ENCODE data around the gene PTF1A.
"Not testable (repeated sequence)": the region's sequence is repeated elsewhere in the genome, so short reads cannot be mapped to it uniquely, and the experiment has no call there.

PTF1A gene

GRCh38 chr10:23205972-23206642, 14.0 kb downstream of the PTF1A start:
- no peak for DNase-seq

GRCh38 chr10:23217471-23217870, 25.4 kb downstream of the PTF1A start:
- DNase-seq, result no peak

- DNase-seq, result no peak
These were observed 38.5 kb downstream of the PTF1A start for GRCh38 chr10:23230582-23230981.

DNA sequence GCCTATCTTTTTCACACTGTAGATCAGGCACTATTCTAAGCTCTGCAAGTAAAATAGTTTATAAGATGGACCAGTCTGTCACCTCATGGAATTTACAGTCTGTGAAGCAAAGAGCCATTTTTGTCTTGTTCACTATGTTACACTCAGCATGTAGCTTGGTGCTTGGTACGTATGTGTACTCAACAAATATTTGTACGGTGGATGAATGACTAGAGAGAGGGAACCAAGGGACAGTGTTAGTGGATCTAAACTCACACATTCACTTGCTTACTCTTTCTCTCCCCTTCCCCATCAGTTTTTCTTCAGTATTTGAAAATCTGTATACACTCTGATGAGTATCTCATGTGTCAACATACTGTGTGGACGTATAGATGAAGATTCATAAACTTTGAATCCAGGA, 45.9 kb downstream of the PTF1A start:
- no peak for DNase-seq

- not testable (repeated sequence) for DNase-seq
These were observed 49.7 kb downstream of the PTF1A start for GRCh38 chr10:23241779-23242178.
